HG03066 (cell line): ENCODE results near the gene RGS4.
"Not testable (repeated sequence)": the region's sequence is repeated elsewhere in the genome, so short reads cannot be mapped to it uniquely, and the experiment has no call there.

Experiments
- ATAC-seq: cut with Tn5 transposase; IDR thresholded peaks from one replicate; pipeline ENCODE4 v1.9.1; 2021; ENCODE audit warnings: low read depth; ENCODE audit not compliant: unreplicated experiment

RGS4 gene

GRCh38 chr1:163066686-163067085 lies 2.5 kb upstream of the RGS4 start:
- ATAC-seq: no peak

GRCh38 chr1:163068716-163069115 lies 445 bp upstream of the RGS4 start:
- ATAC-seq: no peak

GRCh38 chr1:163069655-163070277 lies 605 bp downstream of the RGS4 start:
- ATAC-seq: no peak

GRCh38 chr1:163071405-163072255 lies 2.5 kb downstream of the RGS4 start:
- no peak for ATAC-seq

GRCh38 chr1:163072658-163073057 lies 3.5 kb downstream of the RGS4 start:
- no peak for ATAC-seq

- no peak for ATAC-seq
These were observed 4.8 kb downstream of the RGS4 start for GRCh38 chr1:163074004-163074403.

- no peak for ATAC-seq
These were observed 5.6 kb downstream of the RGS4 start for GRCh38 chr1:163074716-163075284.

- no peak for ATAC-seq
These were observed 6.9 kb downstream of the RGS4 start for GRCh38 chr1:163076044-163076443.

GRCh38 chr1:163076446-163076845 lies 7.3 kb downstream of the RGS4 start:
- no peak for ATAC-seq

- ATAC-seq: no peak
These were observed 8.0 kb downstream of the RGS4 start for GRCh38 chr1:163076981-163077761.

- ATAC-seq: no peak
These were observed 13.8 kb downstream of the RGS4 start for GRCh38 chr1:163082971-163083370.

GRCh38 chr1:163083690-163084089 lies 14.5 kb downstream of the RGS4 start:
- no peak for ATAC-seq

- no peak for ATAC-seq
These were observed 15.2 kb downstream of the RGS4 start for GRCh38 chr1:163084330-163084729.

GRCh38 chr1:163085041-163085903 lies 16.1 kb downstream of the RGS4 start:
- no peak for ATAC-seq

GRCh38 chr1:163085904-163086268 lies 16.7 kb downstream of the RGS4 start:
- no peak for ATAC-seq

- not testable (repeated sequence) for ATAC-seq
These were observed 20.0 kb downstream of the RGS4 start for GRCh38 chr1:163089117-163089516.

GRCh38 chr1:163090321-163090945 lies 21.3 kb downstream of the RGS4 start:
- ATAC-seq: no peak

GRCh38 chr1:163093169-163093568 lies 24.0 kb downstream of the RGS4 start:
- ATAC-seq: no peak

GRCh38 chr1:163093579-163093978 lies 24.4 kb downstream of the RGS4 start:
- no peak for ATAC-seq

GRCh38 chr1:163094182-163094581 lies 25.0 kb downstream of the RGS4 start:
- ATAC-seq: no peak
